ENCODE results near the gene SV2C. TPM values are rescaled to one million over a fixed set of nuclear protein-coding genes. Genes with fewer than 3 reads are reported as not detected.

SV2C gene
- total and polyA plus RNA-seq, 2 of the 13 experiments (the other 11 are each of a cell fraction or from before 2014, with no cell fraction given), result not detected

DNA sequence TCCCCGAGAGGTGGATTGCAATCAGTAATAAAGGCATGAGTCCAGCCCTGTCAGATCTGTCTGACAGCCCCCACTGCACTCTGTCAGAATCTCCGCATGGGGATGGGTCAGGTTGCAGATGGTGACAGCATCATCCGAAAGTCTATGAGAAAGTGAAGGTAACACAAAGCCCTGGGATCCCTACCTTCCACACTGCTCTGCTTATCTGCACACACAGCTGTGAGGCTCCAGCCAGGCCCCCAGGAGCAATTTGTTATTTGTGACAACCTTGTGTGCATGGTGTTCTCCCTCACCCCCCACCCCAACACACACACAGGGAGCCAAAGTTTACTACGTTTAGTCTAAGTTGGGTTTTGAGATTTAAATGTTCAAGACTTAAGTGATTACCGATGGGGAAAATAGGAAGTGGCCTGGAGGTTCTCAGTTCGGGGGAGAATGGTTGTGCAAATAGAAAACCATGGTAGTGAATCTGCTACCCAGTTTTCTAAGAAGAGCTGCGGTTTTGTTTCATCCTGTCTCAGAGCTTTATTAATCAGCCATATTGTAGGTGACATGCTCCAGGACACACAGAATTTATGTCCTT, 92.7 kb downstream of the SV2C start:
- DNase-seq (ENCODE audit: low spot score) (no peak), FAIRE-seq (no peak), ATAC-seq (no peak)
- POLR2A ChIA-PET, result no interaction called here
- intact Hi-C loops (cut with micrococcal nuclease; ENCODE audit: unreplicated experiment), result loop anchor here (1.0 kb wide), 1 partner anchor 160 kb away; no protein-coding TSS in a partner anchor
- WGBS (ENCODE audit: low lambda C conversion rate), result 32% methylated on average over 7 of the region's 7 CpGs
- H3K9ac ChIP-seq (ENCODE audit: insufficient read depth, low read depth, low read length), result no peak overlapping the region
- H3K4me1 ChIP-seq (ENCODE audit: insufficient read depth, low read length), result no peaks in the 10 kb centered on the region
- BruUV-seq (replicated peaks), result no TSS peak
- H4K20me1 ChIP-seq (ENCODE audit: insufficient read depth, low read length), result no peaks in the 10 kb centered on the region
- no peak overlapping the region for H3K27ac ChIP-seq (ENCODE audit: extremely low read length, insufficient read depth, low read length)
- no peaks in the 10 kb centered on the region for H3K9me3 ChIP-seq (ENCODE audit: low read length)
- H3K36me3 ChIP-seq (replicated peaks in 1 of 2; ENCODE audit: control insufficient read depth in 1 of 2, insufficient read depth in 2 of 2, low read length in 2 of 2), result no peaks in the 10 kb centered on the region
- no peak overlapping the region for H2AFZ ChIP-seq (ENCODE audit: low read length)
- in situ Hi-C loops (cut with HindIII; ENCODE audit: extremely low pct_ligation_motif_present, low pct_unique_long_range_greater_than_20kb), result loop anchor here (5.0 kb wide), 1 partner anchor 439 kb away; no protein-coding TSS in a partner anchor
- H3K79me2 ChIP-seq (ENCODE audit: insufficient read depth, low read length), result no peaks in the 10 kb centered on the region
- H3K27me3 ChIP-seq (ENCODE audit: control insufficient read depth in 1 of 2, insufficient read depth in 2 of 2, low read length in 2 of 2), result peaks cover 0 to 7% of the 10 kb centered on the region in 2 experiments; a peak in 2 of 5 replicates
- no peak overlapping the region for H3K4me2 ChIP-seq (ENCODE audit: low read depth, low read length)
- TF ChIP-seq, protein P1, sequence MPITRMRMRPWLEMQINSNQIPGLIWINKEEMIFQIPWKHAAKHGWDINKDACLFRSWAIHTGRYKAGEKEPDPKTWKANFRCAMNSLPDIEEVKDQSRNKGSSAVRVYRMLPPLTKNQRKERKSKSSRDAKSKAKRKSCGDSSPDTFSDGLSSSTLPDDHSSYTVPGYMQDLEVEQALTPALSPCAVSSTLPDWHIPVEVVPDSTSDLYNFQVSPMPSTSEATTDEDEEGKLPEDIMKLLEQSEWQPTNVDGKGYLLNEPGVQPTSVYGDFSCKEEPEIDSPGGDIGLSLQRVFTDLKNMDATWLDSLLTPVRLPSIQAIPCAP (CRISPR knock-in tag; IDR thresholded peaks at IDR 0.05; ENCODE audit: low read depth), result no peak
- TF ChIP-seq NRL (CRISPR knock-in tag; IDR thresholded peaks at IDR 0.05; ENCODE audit: borderline replicate concordance) (no peak), BCL6 (CRISPR knock-in tag; IDR thresholded peaks at IDR 0.05) (no peak), MIXL1 (CRISPR knock-in tag; IDR thresholded peaks at IDR 0.05) (no peak), KAT7 (CRISPR knock-in tag; IDR thresholded peaks at IDR 0.05; ENCODE audit: borderline replicate concordance) (no peak)
- TF ChIP-seq, protein P2, sequence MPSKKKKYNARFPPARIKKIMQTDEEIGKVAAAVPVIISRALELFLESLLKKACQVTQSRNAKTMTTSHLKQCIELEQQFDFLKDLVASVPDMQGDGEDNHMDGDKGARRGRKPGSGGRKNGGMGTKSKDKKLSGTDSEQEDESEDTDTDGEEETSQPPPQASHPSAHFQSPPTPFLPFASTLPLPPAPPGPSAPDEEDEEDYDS (CRISPR knock-in tag; IDR thresholded peaks at IDR 0.05), result no peak
- TF ChIP-seq, protein P3, sequence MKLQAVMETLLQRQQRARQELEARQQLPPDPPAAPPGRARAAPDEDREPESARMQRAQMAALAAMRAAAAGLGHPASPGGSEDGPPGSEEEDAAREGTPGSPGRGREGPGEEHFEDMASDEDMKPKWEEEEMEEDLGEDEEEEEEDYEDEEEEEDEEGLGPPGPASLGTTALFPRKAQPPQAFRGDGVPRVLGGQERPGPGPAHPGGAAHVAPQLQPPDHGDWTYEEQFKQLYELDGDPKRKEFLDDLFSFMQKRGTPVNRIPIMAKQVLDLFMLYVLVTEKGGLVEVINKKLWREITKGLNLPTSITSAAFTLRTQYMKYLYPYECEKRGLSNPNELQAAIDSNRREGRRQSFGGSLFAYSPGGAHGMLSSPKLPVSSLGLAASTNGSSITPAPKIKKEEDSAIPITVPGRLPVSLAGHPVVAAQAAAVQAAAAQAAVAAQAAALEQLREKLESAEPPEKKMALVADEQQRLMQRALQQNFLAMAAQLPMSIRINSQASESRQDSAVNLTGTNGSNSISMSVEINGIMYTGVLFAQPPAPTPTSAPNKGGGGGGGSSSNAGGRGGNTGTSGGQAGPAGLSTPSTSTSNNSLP (IDR thresholded peaks at IDR 0.05; ENCODE audit: low read depth, low read length), result no peak
- CTCF ChIA-PET (ENCODE audit: low intra/inter-chr PET ratio, low total read pairs), result no interaction called here
- H3K4me3 ChIP-seq (replicated peaks in 1 of 3; ENCODE audit: insufficient read depth in 1 of 3, low read depth in 2 of 3, low read length in 3 of 3), result no peak overlapping the region
